ENCODE results near the gene IRF2BP1. TPM values are rescaled to one million over a fixed set of nuclear protein-coding genes. Genes with fewer than 3 reads are reported as not detected.
A peak's percentile ranks its signal among the peaks of the same experiment; 100 is the strongest.

Gene IRF2BP1
- total and polyA plus RNA-seq, 2 of the 13 experiments (the other 11 are each of a cell fraction or from before 2014, with no cell fraction given): 4.3 to 14.3 TPM

DNA sequence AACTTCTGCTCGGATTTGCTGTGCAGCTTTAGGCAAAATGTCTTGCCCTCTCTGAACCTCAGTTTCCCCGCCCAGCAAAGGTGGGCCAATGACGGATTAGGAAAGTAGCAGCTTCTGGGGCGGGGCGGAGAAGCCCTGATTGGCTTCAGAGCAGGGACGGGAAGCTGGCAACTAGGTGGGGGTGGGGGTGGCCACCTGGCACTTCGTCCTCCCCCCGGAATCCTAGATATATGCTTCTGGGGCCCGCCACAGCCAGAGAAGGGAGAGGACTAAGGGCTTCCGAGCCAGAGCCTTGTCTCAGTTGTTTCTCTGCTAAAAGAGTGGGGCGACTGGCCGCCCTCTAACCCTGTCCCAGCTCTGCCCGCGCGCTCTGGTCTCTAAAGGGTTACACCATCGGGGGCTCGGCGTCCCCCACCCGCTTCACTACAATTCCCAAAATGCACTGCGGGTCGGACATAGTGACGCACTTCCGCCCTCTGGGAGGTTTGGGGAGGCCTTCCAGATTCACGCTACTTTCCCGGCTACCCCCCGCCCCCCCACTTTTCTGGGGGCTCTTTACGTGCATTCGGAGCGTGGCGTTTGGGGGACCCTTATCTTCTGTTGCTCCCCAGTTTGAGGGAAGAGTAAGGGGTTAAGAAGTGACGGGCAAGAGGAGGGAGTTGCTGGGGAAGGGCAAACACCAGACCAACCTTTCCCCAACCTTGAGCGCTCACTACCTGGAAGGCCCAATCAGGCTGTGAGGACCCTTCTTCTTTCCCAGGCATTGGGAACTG is 672 bp upstream of the IRF2BP1 start (continued):
- TF ChIP-seq, protein P1, sequence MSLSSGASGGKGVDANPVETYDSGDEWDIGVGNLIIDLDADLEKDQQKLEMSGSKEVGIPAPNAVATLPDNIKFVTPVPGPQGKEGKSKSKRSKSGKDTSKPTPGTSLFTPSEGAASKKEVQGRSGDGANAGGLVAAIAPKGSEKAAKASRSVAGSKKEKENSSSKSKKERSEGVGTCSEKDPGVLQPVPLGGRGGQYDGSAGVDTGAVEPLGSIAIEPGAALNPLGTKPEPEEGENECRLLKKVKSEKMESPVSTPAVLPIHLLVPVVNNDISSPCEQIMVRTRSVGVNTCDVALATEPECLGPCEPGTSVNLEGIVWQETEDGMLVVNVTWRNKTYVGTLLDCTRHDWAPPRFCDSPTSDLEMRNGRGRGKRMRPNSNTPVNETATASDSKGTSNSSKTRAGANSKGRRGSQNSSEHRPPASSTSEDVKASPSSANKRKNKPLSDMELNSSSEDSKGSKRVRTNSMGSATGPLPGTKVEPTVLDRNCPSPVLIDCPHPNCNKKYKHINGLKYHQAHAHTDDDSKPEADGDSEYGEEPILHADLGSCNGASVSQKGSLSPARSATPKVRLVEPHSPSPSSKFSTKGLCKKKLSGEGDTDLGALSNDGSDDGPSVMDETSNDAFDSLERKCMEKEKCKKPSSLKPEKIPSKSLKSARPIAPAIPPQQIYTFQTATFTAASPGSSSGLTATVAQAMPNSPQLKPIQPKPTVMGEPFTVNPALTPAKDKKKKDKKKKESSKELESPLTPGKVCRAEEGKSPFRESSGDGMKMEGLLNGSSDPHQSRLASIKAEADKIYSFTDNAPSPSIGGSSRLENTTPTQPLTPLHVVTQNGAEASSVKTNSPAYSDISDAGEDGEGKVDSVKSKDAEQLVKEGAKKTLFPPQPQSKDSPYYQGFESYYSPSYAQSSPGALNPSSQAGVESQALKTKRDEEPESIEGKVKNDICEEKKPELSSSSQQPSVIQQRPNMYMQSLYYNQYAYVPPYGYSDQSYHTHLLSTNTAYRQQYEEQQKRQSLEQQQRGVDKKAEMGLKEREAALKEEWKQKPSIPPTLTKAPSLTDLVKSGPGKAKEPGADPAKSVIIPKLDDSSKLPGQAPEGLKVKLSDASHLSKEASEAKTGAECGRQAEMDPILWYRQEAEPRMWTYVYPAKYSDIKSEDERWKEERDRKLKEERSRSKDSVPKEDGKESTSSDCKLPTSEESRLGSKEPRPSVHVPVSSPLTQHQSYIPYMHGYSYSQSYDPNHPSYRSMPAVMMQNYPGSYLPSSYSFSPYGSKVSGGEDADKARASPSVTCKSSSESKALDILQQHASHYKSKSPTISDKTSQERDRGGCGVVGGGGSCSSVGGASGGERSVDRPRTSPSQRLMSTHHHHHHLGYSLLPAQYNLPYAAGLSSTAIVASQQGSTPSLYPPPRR (CRISPR knock-in tag; IDR thresholded peaks at IDR 0.05; ENCODE audit: borderline replicate concordance): peak; percentile 26; the same call in 1 of the 2 replicates
- TF ChIP-seq ZKSCAN8 (CRISPR knock-in tag; IDR thresholded peaks at IDR 0.05; ENCODE audit: borderline replicate concordance) (0 out of 2 replicates have a peak, but pooled peaks have one; percentile 76), SUZ12 (IDR thresholded peaks at IDR 0.05; ENCODE audit: low read depth, low read length) (peak; percentile 63), GATAD1 (CRISPR knock-in tag; IDR thresholded peaks at IDR 0.05) (peak; percentile 85), XBP1 (CRISPR knock-in tag; IDR thresholded peaks at IDR 0.05) (no peak), SMARCC2 (IDR thresholded peaks at IDR 0.05) (no peak), SIX4 (CRISPR knock-in tag; IDR thresholded peaks at IDR 0.05) (0 out of 2 replicates have a peak, but pooled peaks have one; percentile 19), ZNF17 (CRISPR knock-in tag; IDR thresholded peaks at IDR 0.05) (no peak), RBM22 (optimal IDR thresholded peaks at IDR 0.05; ENCODE audit: low read length) (peak; percentile 84), ASH2L (IDR thresholded peaks at IDR 0.05; ENCODE audit: insufficient read length, low read depth, low read length) (peak; percentile 44), KLF15 (CRISPR knock-in tag; IDR thresholded peaks at IDR 0.05; ENCODE audit: borderline replicate concordance) (0 out of 2 replicates have a peak, but pooled peaks have one; percentile 68), RAD51 (IDR thresholded peaks at IDR 0.05; ENCODE audit: borderline replicate concordance) (no peak), MEF2D (CRISPR knock-in tag; IDR thresholded peaks at IDR 0.05) (peak; percentile 69), SP140L (CRISPR knock-in tag; IDR thresholded peaks at IDR 0.05; ENCODE audit: borderline replicate concordance) (no peak; the same call in 1 of the 2 replicates), SPEN (CRISPR knock-in tag; IDR thresholded peaks at IDR 0.05; ENCODE audit: low read depth) (no peak; the same call in none of the 2 replicates)
- TF ChIP-seq, protein P2, sequence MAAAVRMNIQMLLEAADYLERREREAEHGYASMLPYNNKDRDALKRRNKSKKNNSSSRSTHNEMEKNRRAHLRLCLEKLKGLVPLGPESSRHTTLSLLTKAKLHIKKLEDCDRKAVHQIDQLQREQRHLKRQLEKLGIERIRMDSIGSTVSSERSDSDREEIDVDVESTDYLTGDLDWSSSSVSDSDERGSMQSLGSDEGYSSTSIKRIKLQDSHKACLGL (CRISPR knock-in tag; IDR thresholded peaks at IDR 0.05): 0 out of 2 replicates have a peak, but pooled peaks have one; percentile 24
- TF ChIP-seq, protein P3, sequence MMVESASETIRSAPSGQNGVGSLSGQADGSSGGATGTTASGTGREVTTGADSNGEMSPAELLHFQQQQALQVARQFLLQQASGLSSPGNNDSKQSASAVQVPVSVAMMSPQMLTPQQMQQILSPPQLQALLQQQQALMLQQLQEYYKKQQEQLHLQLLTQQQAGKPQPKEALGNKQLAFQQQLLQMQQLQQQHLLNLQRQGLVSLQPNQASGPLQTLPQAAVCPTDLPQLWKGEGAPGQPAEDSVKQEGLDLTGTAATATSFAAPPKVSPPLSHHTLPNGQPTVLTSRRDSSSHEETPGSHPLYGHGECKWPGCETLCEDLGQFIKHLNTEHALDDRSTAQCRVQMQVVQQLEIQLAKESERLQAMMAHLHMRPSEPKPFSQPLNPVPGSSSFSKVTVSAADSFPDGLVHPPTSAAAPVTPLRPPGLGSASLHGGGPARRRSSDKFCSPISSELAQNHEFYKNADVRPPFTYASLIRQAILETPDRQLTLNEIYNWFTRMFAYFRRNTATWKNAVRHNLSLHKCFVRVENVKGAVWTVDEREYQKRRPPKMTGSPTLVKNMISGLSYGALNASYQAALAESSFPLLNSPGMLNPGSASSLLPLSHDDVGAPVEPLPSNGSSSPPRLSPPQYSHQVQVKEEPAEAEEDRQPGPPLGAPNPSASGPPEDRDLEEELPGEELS (CRISPR knock-in tag; IDR thresholded peaks at IDR 0.05): peak; percentile 57; the same call in 1 of the 2 replicates
- TF ChIP-seq, protein P4, sequence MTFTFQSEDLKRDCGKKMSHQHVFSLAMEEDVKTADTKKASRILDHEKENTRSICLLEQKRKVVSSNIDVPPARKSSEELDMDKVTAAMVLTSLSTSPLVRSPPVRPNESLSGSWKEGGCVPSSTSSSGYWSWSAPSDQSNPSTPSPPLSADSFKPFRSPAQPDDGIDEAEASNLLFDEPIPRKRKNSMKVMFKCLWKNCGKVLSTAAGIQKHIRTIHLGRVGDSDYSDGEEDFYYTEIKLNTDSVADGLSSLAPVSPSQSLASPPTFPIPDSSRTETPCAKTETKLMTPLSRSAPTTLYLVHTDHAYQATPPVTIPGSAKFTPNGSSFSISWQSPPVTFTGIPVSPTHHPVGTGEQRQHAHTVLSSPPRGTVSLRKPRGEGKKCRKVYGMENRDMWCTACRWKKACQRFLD (CRISPR knock-in tag; IDR thresholded peaks at IDR 0.05; ENCODE audit: borderline replicate concordance): 0 out of 2 replicates have a peak, but pooled peaks have one; percentile 49
- TF ChIP-seq, protein P5, sequence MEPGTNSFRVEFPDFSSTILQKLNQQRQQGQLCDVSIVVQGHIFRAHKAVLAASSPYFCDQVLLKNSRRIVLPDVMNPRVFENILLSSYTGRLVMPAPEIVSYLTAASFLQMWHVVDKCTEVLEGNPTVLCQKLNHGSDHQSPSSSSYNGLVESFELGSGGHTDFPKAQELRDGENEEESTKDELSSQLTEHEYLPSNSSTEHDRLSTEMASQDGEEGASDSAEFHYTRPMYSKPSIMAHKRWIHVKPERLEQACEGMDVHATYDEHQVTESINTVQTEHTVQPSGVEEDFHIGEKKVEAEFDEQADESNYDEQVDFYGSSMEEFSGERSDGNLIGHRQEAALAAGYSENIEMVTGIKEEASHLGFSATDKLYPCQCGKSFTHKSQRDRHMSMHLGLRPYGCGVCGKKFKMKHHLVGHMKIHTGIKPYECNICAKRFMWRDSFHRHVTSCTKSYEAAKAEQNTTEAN (CRISPR knock-in tag; conservative IDR thresholded peaks at IDR 0.05): 0 out of 2 replicates have a peak, but pooled peaks have one; percentile 30

Data from HepG2 (cell line).